K562 (cell line): ENCODE measurements around the gene SLCO2B1. TPM values are rescaled to one million over a fixed set of nuclear protein-coding genes. Genes with fewer than 3 reads are reported as not detected.

Source experiments
- ATAC-seq: fragments of 200-7000 bp; cut with Tn5 transposase; 3 replicates; pipeline ENCODE4 v1.9.1; 2020; ENCODE audit warnings: moderate library complexity
- BruUV-seq: library from RNA; stranded (reverse); fragments of 400-500 nt; replicated peaks from 2 replicates; lab custom pipeline; 2021; lab: Mats Ljungman, UMichigan
- CTCF ChIA-PET: fragments of 300-600 bp; formaldehyde crosslinking; extraction: SDS; loops from one replicate; lab custom pipeline; 2021; ENCODE audit warnings: low intra/inter-chr PET ratio; lab: Yijun Ruan, JAX
- POLR2A ChIA-PET: fragments of 300-600, 350-650 bp; sonication (Branson Sonifier 250); formaldehyde crosslinking; extraction: SDS; loops from one replicate; lab custom pipeline; 2021; ENCODE audit warnings: antibody characterized with exemption, inconsistent platforms; lab: Yijun Ruan, JAX
- DNase-seq, 4 experiments: peaks; one replicate each; pipeline versions ENCODE4 v3.0.0 to v3.0.0-alpha.2; 2011 to 2018; ENCODE audit warnings: low spot score in 3 of 4, mixed read lengths in 3 of 4; ENCODE audit errors: extremely low read depth in 1 of 4
- FAIRE-seq: peaks from 2 replicates; lab custom pipeline; 2011; peaks lifted over from hg19 to GRCh38; lab: Jason Lieb, UNC
- H2AFZ ChIP-seq: 2 replicates; pipeline ENCODE4 v1.6.0; 2011; ENCODE audit warnings: low read depth, low read length, control low read depth, inconsistent platforms
- H3K27ac ChIP-seq: fragments of 200-600 bp; 3 replicates; pipeline ENCODE4 v1.8.0; 2011; ENCODE audit warnings: low read depth, mild to moderate bottlenecking, control low read depth, inconsistent platforms, low read length, moderate library complexity, mixed read lengths; ENCODE audit errors: extremely low read depth
- H3K27me3 ChIP-seq, 2 experiments: fragments of 300-600 bp in 1 of 2; 2 replicates in 1 of 2; 3 replicates in 1 of 2; pipeline versions ENCODE4 v1.6.0 to v1.8.0; 2011; ENCODE audit warnings: inconsistent platforms in 2 of 2, low read length in 2 of 2, mild to moderate bottlenecking in 1 of 2, mixed read lengths in 1 of 2, moderate library complexity in 1 of 2; ENCODE audit not compliant: control insufficient read depth in 2 of 2, insufficient read depth in 2 of 2
- H3K36me3 ChIP-seq: fragments of 300-600 bp; 3 replicates; pipeline ENCODE4 v1.8.0; 2011; ENCODE audit warnings: mild to moderate bottlenecking, low read length, inconsistent platforms; ENCODE audit not compliant: control insufficient read depth, insufficient read depth
- H3K4me1 ChIP-seq, 2 experiments: fragments of 200-600 bp in 1 of 2; replicated peaks in 1 of 2; 2 replicates in 1 of 2; 3 replicates in 1 of 2; pipeline versions ENCODE4 v1.5.1 to v1.8.0; 2011; ENCODE audit warnings: inconsistent platforms in 2 of 2, low read length in 2 of 2, mild to moderate bottlenecking in 1 of 2, mixed read lengths in 1 of 2, moderate library complexity in 1 of 2; ENCODE audit not compliant: control insufficient read depth in 2 of 2, insufficient read depth in 2 of 2
- H3K4me2 ChIP-seq: 2 replicates; pipeline ENCODE4 v1.6.1; 2011; ENCODE audit warnings: low read length, control low read depth, inconsistent platforms, mixed read lengths; ENCODE audit not compliant: insufficient read depth
- H3K4me3 ChIP-seq: fragments of 200-600 bp; sonication (generic), shearing (Covaris generic); 2 replicates; pipeline ENCODE4 v1.5.1; 2016; ENCODE audit warnings: control low read depth, inconsistent platforms
- H3K79me2 ChIP-seq: fragments of 200-600 bp; 3 replicates; pipeline ENCODE4 v1.8.0; 2011; ENCODE audit warnings: low read length, inconsistent platforms; ENCODE audit not compliant: control insufficient read depth, insufficient read depth
- H3K9ac ChIP-seq, 2 experiments: 2 replicates each; pipeline versions ENCODE4 v1.6.0 to v1.6.1; 2011; ENCODE audit warnings: low read depth in 2 of 2, low read length in 2 of 2, control low read depth in 1 of 2, inconsistent platforms in 1 of 2, mild to moderate bottlenecking in 1 of 2, mixed read lengths in 1 of 2; ENCODE audit not compliant: insufficient read depth in 1 of 2
- H3K9me1 ChIP-seq: one replicate; pipeline ENCODE4 v1.6.0; 2011; ENCODE audit warnings: inconsistent platforms, mild to moderate bottlenecking, low read length, moderate library complexity; ENCODE audit not compliant: control insufficient read depth, insufficient read depth
- H3K9me3 ChIP-seq: replicated peaks from 2 replicates; pipeline ENCODE4 v1.5.1; 2011; ENCODE audit warnings: low read depth, low read length, inconsistent platforms; ENCODE audit not compliant: control insufficient read depth, insufficient read depth
- H4K20me1 ChIP-seq: replicated peaks from 2 replicates; pipeline ENCODE4 v1.6.1; 2011; ENCODE audit warnings: low read length, inconsistent platforms, mixed read lengths; ENCODE audit not compliant: control insufficient read depth, insufficient read depth
- KDM5B ChIP-seq: fragments of 200-600 bp; sonication (generic); IDR thresholded peaks from 2 replicates; pipeline ENCODE4 v1.6.1; 2012; ENCODE audit warnings: low read depth, mild to moderate bottlenecking, moderate library complexity, low read length, control low read depth, inconsistent platforms; ENCODE audit not compliant: insufficient replicate concordance
- L3MBTL2 ChIP-seq: fragments of 450-650 bp; IDR thresholded peaks from 2 replicates; pipeline ENCODE4 v1.6.1; 2016; ENCODE audit warnings: mild to moderate bottlenecking, moderate library complexity
- POLR2A ChIP-seq: fragments of 450-650 bp; conservative IDR thresholded peaks from 2 replicates; pipeline ENCODE4 v1.6.1; 2016
- SFPQ ChIP-seq: fragments of 200-400 bp; formaldehyde crosslinking; IDR thresholded peaks from 2 replicates; pipeline ENCODE4 v1.6.1; 2017; ENCODE audit warnings: mild to moderate bottlenecking, low read depth, low read length, moderate library complexity
- SMARCA5 ChIP-seq: fragments of 450-650 bp; IDR thresholded peaks from 2 replicates; pipeline ENCODE4 v1.6.1; 2016
- ZNF644 ChIP-seq: fragments of 200-800 bp; sonication (Bioruptor generic); IDR thresholded peaks from 2 replicates; pipeline ENCODE4 v1.6.1; 2016; ENCODE audit warnings: low read depth, missing genetic modification characterization, missing compliant biosample characterization
- WGBS: fragments of 100-300 bp; shearing (Covaris generic); methylation state at CpG from one replicate; pipeline ENCODE4 v1.1.6; 2016; ENCODE audit warnings: low coverage, mixed read lengths; ENCODE audit not compliant: insufficient coverage; ENCODE audit errors: missing lambda C conversion rate; 5-methylcytosine and 5-hydroxymethylcytosine counted together
- in situ Hi-C: fragments of 300-500 bp; cut with MboI; formaldehyde crosslinking; loops from 4 replicates; pipeline ENCODE4 v1.15.0; 2018; ENCODE audit warnings: inconsistent platforms, mixed read lengths
- intact Hi-C: fragments of 100-400 bp; cut with micrococcal nuclease; formaldehyde crosslinking; loops from 2 replicates; pipeline ENCODE4 v1.14.2; 2022
- polyA plus RNA-seq, 8 experiments: library from polyadenylated mRNA; depleted of rRNA in 4 of 8; stranded (reverse) in 5 of 8; unstranded in 3 of 8; fragments of >200 nt; fragmentation: Nextera tagmentation in 2 of 8; fragmentation: Illumina TruSeq in 1 of 8; extraction: Ambion mirVana in 2 of 8; extraction: Trizol in 1 of 8; gene quantifications; 2 replicates each; pipeline versions ENCODE4 v1.2.1 to v1.2.3, GENCODE V29; 2011 to 2014; ENCODE audit warnings: inconsistent platforms in 1 of 8, missing spikeins in 1 of 8
- total RNA-seq, 7 experiments: library from RNA; depleted of rRNA in 6 of 7; stranded (reverse); fragments of >200 nt in 6 of 7; fragmentation: Illumina TruSeq in 2 of 7; extraction: Trizol in 2 of 7; gene quantifications; 2 replicates each; pipeline versions ENCODE4 v1.2.1 to v1.2.3, GENCODE V29; 2011 to 2021; ENCODE audit warnings: low replicate concordance in 1 of 7
- TF ChIP-seq, protein P1 (sequence below): fragments of 450-650 bp; formaldehyde crosslinking; conservative IDR thresholded peaks from 2 replicates; pipeline ENCODE4 v1.4.0; 2022; ENCODE audit warnings: mild to moderate bottlenecking, missing genetic modification characterization

The SLCO2B1 gene
- total and polyA plus RNA-seq, 9 of the 15 experiments (the other 6 are each of a cell fraction or from before 2014, with no cell fraction given) = 0.70 to 14.7 (median 7.6) TPM

DNA sequence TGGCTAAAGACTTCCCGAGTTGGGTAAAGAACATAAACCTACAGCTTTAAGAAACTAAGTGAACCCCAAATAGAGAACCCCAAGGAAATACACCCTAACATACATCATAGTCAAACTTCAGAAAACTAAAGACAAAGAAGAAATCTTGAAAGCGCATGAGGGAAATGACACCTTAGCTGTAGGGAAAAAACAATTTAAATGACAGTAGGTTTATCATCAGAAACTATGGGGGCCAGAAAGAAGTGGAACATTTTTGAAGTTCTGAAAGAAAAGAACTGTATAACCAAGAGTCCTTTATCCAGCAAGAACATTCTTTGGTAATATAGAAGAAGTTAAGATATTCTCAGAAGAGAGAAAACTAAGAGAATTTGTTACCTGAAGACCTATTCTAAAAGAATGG is 38.7 kb upstream of the SLCO2B1 start (continued):
- TF ChIP-seq, protein P1, sequence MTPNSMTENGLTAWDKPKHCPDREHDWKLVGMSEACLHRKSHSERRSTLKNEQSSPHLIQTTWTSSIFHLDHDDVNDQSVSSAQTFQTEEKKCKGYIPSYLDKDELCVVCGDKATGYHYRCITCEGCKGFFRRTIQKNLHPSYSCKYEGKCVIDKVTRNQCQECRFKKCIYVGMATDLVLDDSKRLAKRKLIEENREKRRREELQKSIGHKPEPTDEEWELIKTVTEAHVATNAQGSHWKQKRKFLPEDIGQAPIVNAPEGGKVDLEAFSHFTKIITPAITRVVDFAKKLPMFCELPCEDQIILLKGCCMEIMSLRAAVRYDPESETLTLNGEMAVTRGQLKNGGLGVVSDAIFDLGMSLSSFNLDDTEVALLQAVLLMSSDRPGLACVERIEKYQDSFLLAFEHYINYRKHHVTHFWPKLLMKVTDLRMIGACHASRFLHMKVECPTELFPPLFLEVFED (CRISPR knock-in tag) = no peak
- no peak for TF ChIP-seq POLR2A
- TF ChIP-seq ZNF644 (tag) = no peak
- TF ChIP-seq SFPQ = no peak
- no peak for TF ChIP-seq KDM5B

DNA sequence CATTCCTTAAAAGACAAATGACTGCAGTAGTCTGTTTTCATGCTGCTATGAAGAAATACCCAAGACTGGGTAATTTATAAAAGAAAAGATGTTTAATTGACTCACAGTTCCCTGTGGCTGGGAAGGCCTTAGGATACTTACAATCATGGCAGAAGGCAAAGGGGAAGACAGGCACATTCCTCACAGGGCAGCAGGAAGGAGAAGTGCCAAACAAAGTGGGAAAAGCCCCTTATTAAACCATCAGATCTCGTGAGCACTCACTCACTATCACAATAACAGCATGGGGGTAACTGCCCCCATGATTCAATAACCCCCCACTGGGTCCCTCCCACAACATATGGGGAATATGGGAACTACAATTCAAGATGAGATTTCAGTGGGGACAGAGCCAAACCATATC is 37.9 kb upstream of the SLCO2B1 start:
- no peak overlapping the region for H3K4me3 ChIP-seq
- no peaks in the 10 kb centered on the region for H3K9me1 ChIP-seq
- peaks cover 4% of the 10 kb centered on the region; the same call in 2 of the 3 replicates for H3K36me3 ChIP-seq
- H3K79me2 ChIP-seq = no peaks in the 10 kb centered on the region; the same call in 2 of the 3 replicates
- ChIA-PET POLR2A (interaction anchor here (1.0 kb wide), 1 partner anchor 8 kb away, joined by 3 read pairs; no protein-coding TSS in a partner anchor), CTCF (no interaction called here)
- DNase-seq = no peak
- H3K9me3 ChIP-seq = peaks cover 15% of the 10 kb centered on the region
- BruUV-seq = no TSS peak
- no peak overlapping the region for H3K27ac ChIP-seq
- no peaks in the 10 kb centered on the region for H3K27me3 ChIP-seq
- 40% methylated on average over 1 of the region's 1 CpG for WGBS
- in situ Hi-C loops = no loop called here
- no peak for FAIRE-seq
- no peak overlapping the region for H3K4me2 ChIP-seq
- no peaks in the 10 kb centered on the region; a peak in 1 of 5 replicates for H3K4me1 ChIP-seq
- H4K20me1 ChIP-seq = no peaks in the 10 kb centered on the region
- ATAC-seq = no peak
- no peak overlapping the region for H3K9ac ChIP-seq
- H2AFZ ChIP-seq = no peak overlapping the region
- intact Hi-C loops = no loop called here
- 0 out of 2 replicates have a peak, but pooled peaks have one; percentile 5 for TF ChIP-seq L3MBTL2
- no peak for TF ChIP-seq SMARCA5
